PC-3 (cell line): ENCODE data around the gene FARP1. TPM values are rescaled to one million over a fixed set of nuclear protein-coding genes. Genes with fewer than 3 reads are reported as not detected.

Source experiments
- ATAC-seq: fragments of 200-7000 bp; cut with Tn5 transposase; 2 replicates; pipeline ENCODE4 v1.9.1; 2020; ENCODE audit warnings: mild to moderate bottlenecking, moderate library complexity
- BruUV-seq: library from RNA; stranded (reverse); fragments of 400-500 nt; replicated peaks from 2 replicates; lab custom pipeline; 2021; lab: Mats Ljungman, UMichigan
- CTCF ChIA-PET: fragments of 300-600 bp; sonication (Branson Sonifier 250); formaldehyde crosslinking; loops from one replicate; lab custom pipeline; 2022; ENCODE audit warnings: antibody characterized with exemption; lab: Charles Lee
- POLR2A ChIA-PET: fragments of 300-600 bp; sonication (Branson Sonifier 250); formaldehyde crosslinking; loops from one replicate; lab custom pipeline; 2022; ENCODE audit warnings: antibody characterized with exemption; ENCODE audit not compliant: unreplicated experiment; lab: Charles Lee
- DNase-seq: peaks from one replicate; pipeline ENCODE4 v3.0.0-alpha.2; 2015
- H2AFZ ChIP-seq: fragments of 300-600 bp; sonication (generic); 2 replicates; pipeline ENCODE4 v1.6.0; 2016; ENCODE audit warnings: antibody characterized with exemption, low read length
- H3F3A ChIP-seq: fragments of 300-600 bp; sonication (generic); one replicate; pipeline ENCODE4 v1.6.0; 2017; ENCODE audit warnings: antibody characterized with exemption, low read length, control low read depth, mild to moderate bottlenecking; ENCODE audit not compliant: unreplicated experiment
- H3K27ac ChIP-seq: fragments of 300-600 bp; sonication (generic); 2 replicates; pipeline ENCODE4 v1.5.1; 2016; ENCODE audit warnings: mild to moderate bottlenecking, low read length
- H3K27me3 ChIP-seq: fragments of 300-600 bp; sonication (generic); 2 replicates; pipeline ENCODE4 v1.6.1; 2016; ENCODE audit warnings: low read length, mixed read lengths
- H3K36me3 ChIP-seq: fragments of 300-600 bp; sonication (generic); 2 replicates; pipeline ENCODE4 v1.6.1; 2016; ENCODE audit warnings: low read depth, mixed run types, low read length, mixed read lengths
- H3K4me1 ChIP-seq: fragments of 300-600 bp; sonication (generic); 2 replicates; pipeline ENCODE4 v1.5.1; 2016; ENCODE audit warnings: low read length; ENCODE audit not compliant: insufficient read depth
- H3K4me2 ChIP-seq: fragments of 300-600 bp; sonication (generic); 2 replicates; pipeline ENCODE4 v1.6.0; 2016; ENCODE audit warnings: low read length
- H3K4me3 ChIP-seq: fragments of 300-600 bp; sonication (generic); 2 replicates; pipeline ENCODE4 v1.5.1; 2016; ENCODE audit warnings: mild to moderate bottlenecking, low read length, mixed read lengths
- H3K79me2 ChIP-seq: fragments of 300-600 bp; sonication (generic); 2 replicates; pipeline ENCODE4 v1.6.1; 2017; ENCODE audit warnings: low read length, mixed read lengths
- H3K9ac ChIP-seq: fragments of 300-600 bp; sonication (generic); 2 replicates; pipeline ENCODE4 v1.6.0; 2016; ENCODE audit warnings: mild to moderate bottlenecking, low read length
- H3K9me2 ChIP-seq: fragments of 300-600 bp; sonication (generic); replicated peaks from 2 replicates; pipeline ENCODE4 v1.6.1; 2016; ENCODE audit warnings: mixed run types, low read length, mixed read lengths
- H3K9me3 ChIP-seq: fragments of 300-600 bp; sonication (generic); 2 replicates; pipeline ENCODE4 v1.6.1; 2016; ENCODE audit warnings: low read length, mixed read lengths
- H4K20me1 ChIP-seq: fragments of 300-600 bp; sonication (generic); 2 replicates; pipeline ENCODE4 v1.6.1; 2016; ENCODE audit warnings: low read length, mixed read lengths
- CTCF ChIP-seq: fragments of 300-600 bp; sonication (generic); conservative IDR thresholded peaks from 2 replicates; pipeline ENCODE4 v1.5.1; 2017; ENCODE audit warnings: antibody characterized with exemption, low read depth, mild to moderate bottlenecking, low read length
- EZH2 ChIP-seq: fragments of 300-600 bp; sonication (generic); IDR thresholded peaks from one replicate; pipeline ENCODE4 v1.6.1; 2017; ENCODE audit warnings: antibody characterized with exemption, mild to moderate bottlenecking, low read length; ENCODE audit not compliant: unreplicated experiment
- EZH2phosphoT487 ChIP-seq: fragments of 300-600 bp; sonication (generic); IDR thresholded peaks from 2 replicates; pipeline ENCODE4 v1.6.1; 2018; ENCODE audit warnings: mild to moderate bottlenecking, antibody characterized with exemption, low read length, borderline replicate concordance
- intact Hi-C: fragments of 100-400 bp; cut with micrococcal nuclease; formaldehyde crosslinking; loops from 2 replicates; pipeline ENCODE4 v1.9.0; 2023
- total RNA-seq: library from RNA; depleted of rRNA; stranded (reverse); fragments of >200 nt; gene quantifications from 2 replicates; pipeline ENCODE4 v1.2.3, GENCODE V29; 2014

FARP1 gene
- total RNA-seq, 1 experiment from 2014 or later = 18.2 TPM

- DNase-seq (peak; percentile 63), ATAC-seq (peak; percentile 66)
- Histone ChIP-seq H3K4me1 (peaks cover 17% of the 10 kb centered on the region), H3K9ac (0 out of 2 replicates have a peak overlapping the region, but pooled peaks have one; percentile 8), H2AFZ (no peak overlapping the region), H3K27me3 (no peaks in the 10 kb centered on the region), H3K4me2 (no peak overlapping the region), H4K20me1 (no peaks in the 10 kb centered on the region), H3K9me3 (no peaks in the 10 kb centered on the region), H3K27ac (peak overlapping the region; percentile 51), H3K9me2 (no peaks in the 10 kb centered on the region), H3K4me3 (no peak overlapping the region), H3K79me2 (no peaks in the 10 kb centered on the region), H3F3A (no peaks in the 10 kb centered on the region), H3K36me3 (no peaks in the 10 kb centered on the region)
- POLR2A ChIA-PET = no interaction called here
- CTCF ChIA-PET = no interaction called here
- BruUV-seq = no TSS peak
- TF ChIP-seq EZH2phosphoT487 = no peak
- TF ChIP-seq EZH2 = no peak
- no peak for TF ChIP-seq CTCF
- intact Hi-C loops = loop anchor here (10.0 kb wide), 1 partner anchor 131 kb away; the partner anchor contains the start of gene STK24
Measured at GRCh38 chr13:98443329-98443728, 300.4 kb downstream of the FARP1 start.

- CTCF ChIA-PET = no interaction called here
- Histone ChIP-seq H3K9ac (0 out of 2 replicates have a peak overlapping the region, but pooled peaks have one; percentile 8), H3K36me3 (peaks cover 3% of the 10 kb centered on the region; the same call in 1 of the 2 replicates), H3K9me2 (no peaks in the 10 kb centered on the region), H3K4me3 (no peak overlapping the region), H3K79me2 (no peaks in the 10 kb centered on the region), H4K20me1 (no peaks in the 10 kb centered on the region), H3K9me3 (no peaks in the 10 kb centered on the region), H2AFZ (no peak overlapping the region), H3K27me3 (no peaks in the 10 kb centered on the region), H3F3A (no peaks in the 10 kb centered on the region), H3K4me2 (no peak overlapping the region), H3K4me1 (peaks cover 17% of the 10 kb centered on the region), H3K27ac (peak overlapping the region; percentile 51)
- POLR2A ChIA-PET = no interaction called here
- no peak for TF ChIP-seq EZH2
- TF ChIP-seq CTCF = no peak
- no peak for TF ChIP-seq EZH2phosphoT487
- no TSS peak for BruUV-seq
- no peak for ATAC-seq
- intact Hi-C loops = loop anchor here (2.0 to 10.0 kb wide), 2 partner anchors 131 to 399 kb away; partner anchors contain the start of gene STK24
- DNase-seq = no peak
Measured at GRCh38 chr13:98443800-98444325, 301.0 kb downstream of the FARP1 start.

- Histone ChIP-seq H3K4me2 (no peak overlapping the region), H3K27ac (no peak overlapping the region), H2AFZ (no peak overlapping the region), H3K79me2 (no peaks in the 10 kb centered on the region), H3K36me3 (peaks cover 8% of the 10 kb centered on the region), H3F3A (no peaks in the 10 kb centered on the region), H3K9me3 (no peaks in the 10 kb centered on the region), H3K9me2 (no peaks in the 10 kb centered on the region), H4K20me1 (no peaks in the 10 kb centered on the region), H3K4me3 (no peak overlapping the region), H3K9ac (no peak overlapping the region), H3K27me3 (no peaks in the 10 kb centered on the region), H3K4me1 (peaks cover 17% of the 10 kb centered on the region)
- intact Hi-C loops = loop anchor here (2.0 to 10.0 kb wide), 2 partner anchors 130 to 398 kb away; partner anchors contain the start of gene STK24
- ChIA-PET CTCF (no interaction called here), POLR2A (no interaction called here)
- BruUV-seq = no TSS peak
- ATAC-seq (no peak), DNase-seq (no peak)
- no peak for TF ChIP-seq EZH2phosphoT487
- TF ChIP-seq CTCF = no peak
- TF ChIP-seq EZH2 = no peak
Measured at GRCh38 chr13:98444381-98444780, 301.5 kb downstream of the FARP1 start.
